HepG2 (cell line): ENCODE results near the gene HS3ST5. TPM values are rescaled to one million over a fixed set of nuclear protein-coding genes. Genes with fewer than 3 reads are reported as not detected.

Experiments
- ATAC-seq: fragments of 200-7000 bp; cut with Tn5 transposase; 3 replicates; pipeline ENCODE4 v1.9.1; 2020; ENCODE audit warnings: mild to moderate bottlenecking, moderate library complexity
- BruUV-seq: library from RNA; stranded (reverse); fragments of 400-500 nt; replicated peaks from 2 replicates; lab custom pipeline; 2021; lab: Mats Ljungman, UMichigan
- CTCF ChIA-PET: fragments of 300-600 bp; formaldehyde crosslinking; extraction: SDS; loops from one replicate; lab custom pipeline; 2021; ENCODE audit warnings: low total read pairs, inconsistent platforms, low intra/inter-chr PET ratio; lab: Yijun Ruan, JAX
- POLR2A ChIA-PET: fragments of 350-600 bp; sonication (Branson Sonifier 250); formaldehyde crosslinking; loops from one replicate; lab custom pipeline; 2020; ENCODE audit warnings: antibody characterized with exemption, inconsistent platforms; lab: Yijun Ruan, JAX
- DNase-seq: peaks from one replicate; pipeline ENCODE4 v3.0.0-alpha.2; 2015; ENCODE audit warnings: low spot score
- FAIRE-seq: peaks from 3 replicates; lab custom pipeline; 2011; peaks lifted over from hg19 to GRCh38; lab: Jason Lieb, UNC
- H2AFZ ChIP-seq: one replicate; pipeline ENCODE4 v1.6.1; 2011; ENCODE audit warnings: low read length, inconsistent platforms
- H3K27ac ChIP-seq: fragments of 300-600 bp; 3 replicates; pipeline ENCODE4 v1.8.0; 2011; ENCODE audit warnings: mixed run types, mild to moderate bottlenecking, mixed read lengths, low read length, inconsistent platforms; ENCODE audit not compliant: insufficient read depth; ENCODE audit errors: extremely low read length
- H3K27me3 ChIP-seq, 2 experiments: fragments of 200-600 bp in 1 of 2; 2 replicates in 1 of 2; 3 replicates in 1 of 2; pipeline versions ENCODE4 v1.6.0 to v1.8.0; 2011; ENCODE audit warnings: low read length in 2 of 2, mild to moderate bottlenecking in 2 of 2, moderate library complexity in 2 of 2, inconsistent platforms in 1 of 2; ENCODE audit not compliant: insufficient read depth in 2 of 2, control insufficient read depth in 1 of 2
- H3K36me3 ChIP-seq, 2 experiments: fragments of 200-600 bp in 1 of 2; replicated peaks in 1 of 2; 2 replicates in 1 of 2; 3 replicates in 1 of 2; pipeline versions ENCODE4 v1.5.1 to v1.8.0; 2011; ENCODE audit warnings: low read length in 2 of 2, inconsistent platforms in 1 of 2; ENCODE audit not compliant: insufficient read depth in 2 of 2, control insufficient read depth in 1 of 2
- H3K4me1 ChIP-seq: 2 replicates; pipeline ENCODE4 v1.5.1; 2012; ENCODE audit warnings: low read length, inconsistent platforms; ENCODE audit not compliant: insufficient read depth
- H3K4me2 ChIP-seq: 2 replicates; pipeline ENCODE4 v1.6.0; 2011; ENCODE audit warnings: low read depth, low read length, inconsistent platforms
- H3K4me3 ChIP-seq, 3 experiments: fragments of 200-600 bp in 1 of 3; sonication (generic), shearing (Covaris generic) in 1 of 3; replicated peaks in 1 of 3; 2 replicates each; pipeline ENCODE4 v1.5.1; 2011 to 2016; ENCODE audit warnings: low read length in 3 of 3, inconsistent platforms in 2 of 3, low read depth in 2 of 3, mild to moderate bottlenecking in 2 of 3, control low read depth in 1 of 3, mixed read lengths in 1 of 3; ENCODE audit not compliant: insufficient read depth in 1 of 3
- H3K79me2 ChIP-seq: one replicate; pipeline ENCODE4 v1.6.1; 2011; ENCODE audit warnings: low read length, inconsistent platforms; ENCODE audit not compliant: insufficient read depth
- H3K9ac ChIP-seq: 2 replicates; pipeline ENCODE4 v1.6.0; 2011; ENCODE audit warnings: mild to moderate bottlenecking, low read depth, low read length, inconsistent platforms; ENCODE audit not compliant: insufficient read depth
- H3K9me3 ChIP-seq: 2 replicates; pipeline ENCODE4 v1.5.1; 2012; ENCODE audit warnings: mild to moderate bottlenecking, low read length
- H4K20me1 ChIP-seq: 2 replicates; pipeline ENCODE4 v1.6.0; 2011; ENCODE audit warnings: inconsistent platforms, mild to moderate bottlenecking, low read length, moderate library complexity; ENCODE audit not compliant: insufficient read depth
- FOXJ3 ChIP-seq: sonication (generic); formaldehyde crosslinking; IDR thresholded peaks from 2 replicates; pipeline ENCODE4 v1.4.0; 2020; ENCODE audit warnings: missing genetic modification reagents, mild to moderate bottlenecking, borderline replicate concordance
- MAFK ChIP-seq, 2 experiments: IDR thresholded peaks in 1 of 2; conservative IDR thresholded peaks in 1 of 2; 2 replicates each; pipeline ENCODE4 v1.6.1; 2011; ENCODE audit warnings: improper control_type of control experiment in 2 of 2, low read length in 2 of 2
- NR0B2 ChIP-seq: sonication (generic); formaldehyde crosslinking; IDR thresholded peaks from 2 replicates; pipeline ENCODE4 v1.4.0; 2020; ENCODE audit warnings: mild to moderate bottlenecking, missing genetic modification reagents
- PCBP2 ChIP-seq: fragments of 200-400 bp; formaldehyde crosslinking; optimal IDR thresholded peaks from 2 replicates; pipeline ENCODE3; 2018; ENCODE audit warnings: low read length, low read depth; ENCODE audit not compliant: poor library complexity, severe bottlenecking
- PHF21A ChIP-seq: sonication (generic); formaldehyde crosslinking; IDR thresholded peaks from 2 replicates; pipeline ENCODE4 v1.5.0; 2020; ENCODE audit warnings: mild to moderate bottlenecking, missing genetic modification reagents
- PHF5A ChIP-seq: IDR thresholded peaks from one replicate; pipeline ENCODE4 v1.6.1; 2018; ENCODE audit warnings: low read depth, missing genetic modification reagents; ENCODE audit not compliant: unreplicated experiment
- SAFB2 ChIP-seq: sonication (generic); formaldehyde crosslinking; IDR thresholded peaks from 2 replicates; pipeline ENCODE4 v1.5.1; 2020; ENCODE audit warnings: missing genetic modification reagents, low read depth, mild to moderate bottlenecking, borderline replicate concordance
- SKI ChIP-seq: fragments of 450-650 bp; IDR thresholded peaks from one replicate; pipeline ENCODE4 v1.6.1; 2018; ENCODE audit warnings: mild to moderate bottlenecking; ENCODE audit not compliant: partially characterized antibody
- SRY ChIP-seq: sonication (generic); formaldehyde crosslinking; IDR thresholded peaks from 2 replicates; pipeline ENCODE4 v1.8.0; 2022; ENCODE audit warnings: mild to moderate bottlenecking, missing genetic modification reagents
- ZNF839 ChIP-seq: sonication (generic); formaldehyde crosslinking; IDR thresholded peaks from 2 replicates; pipeline ENCODE4 v1.4.0; 2020; ENCODE audit warnings: missing genetic modification reagents, mild to moderate bottlenecking, borderline replicate concordance
- WGBS: methylation state at CpG from one replicate; pipeline ENCODE4 v1.1.6; 2017; ENCODE audit warnings: low lambda C conversion rate; 5-methylcytosine and 5-hydroxymethylcytosine counted together
- in situ Hi-C: cut with HindIII; loops from 2 replicates; pipeline ENCODE4 v1.10.0; 2017; ENCODE audit warnings: low pct_unique_long_range_greater_than_20kb; ENCODE audit not compliant: extremely low pct_ligation_motif_present
- intact Hi-C: fragments of 100-400 bp; cut with micrococcal nuclease; formaldehyde crosslinking; loops from one replicate; pipeline ENCODE4 v1.10.0; 2022; ENCODE audit not compliant: unreplicated experiment
- polyA plus RNA-seq, 8 experiments: library from polyadenylated mRNA; depleted of rRNA in 3 of 8; stranded (reverse) in 7 of 8; unstranded in 1 of 8; fragments of >200 nt; fragmentation: Illumina TruSeq in 4 of 8; extraction: Trizol in 4 of 8; gene quantifications; 2 replicates each; pipeline versions ENCODE4 v1.2.1 to v1.2.3, GENCODE V29; 2011 to 2016; ENCODE audit warnings: low read depth in 4 of 8, missing spikeins in 1 of 8, mixed read lengths in 1 of 8; ENCODE audit not compliant: insufficient read depth in 1 of 8
- total RNA-seq, 5 experiments: library from RNA; depleted of rRNA; stranded (reverse); fragments of >200 nt; fragmentation: Illumina TruSeq; extraction: Trizol; gene quantifications; 2 replicates each; pipeline ENCODE4 v1.2.3, GENCODE V29; 2016; ENCODE audit warnings: low read depth in 1 of 5
- TF ChIP-seq, protein P1 (sequence below), 2 experiments: sonication (generic) in 1 of 2; formaldehyde crosslinking in 1 of 2; IDR thresholded peaks; 2 replicates each; pipeline versions ENCODE4 v1.6.1 to v1.9.0; 2014 to 2022; ENCODE audit warnings: antibody characterized with exemption in 1 of 2, borderline replicate concordance in 1 of 2, inconsistent platforms in 1 of 2, low read depth in 1 of 2, missing genetic modification reagents in 1 of 2

Gene HS3ST5
- total and polyA plus RNA-seq, 2 of the 13 experiments (the other 11 are each of a cell fraction or from before 2014, with no cell fraction given): 1.1 to 1.6 TPM

- Histone ChIP-seq H3K4me1 (peaks cover 26% of the 10 kb centered on the region), H2AFZ (no peak overlapping the region), H3K36me3 (no peaks in the 10 kb centered on the region), H4K20me1 (no peaks in the 10 kb centered on the region)
- POLR2A ChIA-PET: no interaction called here
- TF ChIP-seq NR0B2 (CRISPR knock-in tag): no peak
- TF ChIP-seq PHF21A: 0 out of 2 replicates have a peak, but pooled peaks have one; percentile 8
- TF ChIP-seq, all 625 proteins: peak for 1
- in situ Hi-C loops: no loop called here
- H3K4me3 ChIP-seq: no peak overlapping the region
- CTCF ChIA-PET: no interaction called here
- no TSS peak for BruUV-seq
- no peaks in the 10 kb centered on the region for H3K27me3 ChIP-seq
- intact Hi-C loops: no loop called here
- no peak overlapping the region for H3K4me2 ChIP-seq
- H3K79me2 ChIP-seq: no peaks in the 10 kb centered on the region
- H3K9me3 ChIP-seq: no peaks in the 10 kb centered on the region
- DNase-seq (no peak), ATAC-seq (no peak), FAIRE-seq (no peak)
- WGBS: 74% methylated on average over 7 of the region's 7 CpGs
- H3K9ac ChIP-seq: no peak overlapping the region
- no peak overlapping the region for H3K27ac ChIP-seq
These were observed 147.0 kb downstream of the HS3ST5 start for GRCh38 chr6:114195631-114196403.

- POLR2A ChIA-PET: no interaction called here
- intact Hi-C loops (no loop called here), in situ Hi-C loops (no loop called here)
- Histone ChIP-seq H4K20me1 (no peaks in the 10 kb centered on the region), H3K27ac (no peak overlapping the region), H3K9me3 (no peaks in the 10 kb centered on the region), H3K27me3 (no peaks in the 10 kb centered on the region), H3K4me1 (peaks cover 25% of the 10 kb centered on the region), H2AFZ (no peak overlapping the region), H3K9ac (no peak overlapping the region), H3K79me2 (no peaks in the 10 kb centered on the region), H3K4me3 (no peak overlapping the region), H3K36me3 (no peaks in the 10 kb centered on the region), H3K4me2 (no peak overlapping the region)
- WGBS: 78% methylated on average over 1 of the region's 1 CpG
- ATAC-seq (no peak), FAIRE-seq (no peak), DNase-seq (no peak)
- no TSS peak for BruUV-seq
- CTCF ChIA-PET: no interaction called here
- TF ChIP-seq SRY (CRISPR knock-in tag): no peak
- TF ChIP-seq, protein P1, sequence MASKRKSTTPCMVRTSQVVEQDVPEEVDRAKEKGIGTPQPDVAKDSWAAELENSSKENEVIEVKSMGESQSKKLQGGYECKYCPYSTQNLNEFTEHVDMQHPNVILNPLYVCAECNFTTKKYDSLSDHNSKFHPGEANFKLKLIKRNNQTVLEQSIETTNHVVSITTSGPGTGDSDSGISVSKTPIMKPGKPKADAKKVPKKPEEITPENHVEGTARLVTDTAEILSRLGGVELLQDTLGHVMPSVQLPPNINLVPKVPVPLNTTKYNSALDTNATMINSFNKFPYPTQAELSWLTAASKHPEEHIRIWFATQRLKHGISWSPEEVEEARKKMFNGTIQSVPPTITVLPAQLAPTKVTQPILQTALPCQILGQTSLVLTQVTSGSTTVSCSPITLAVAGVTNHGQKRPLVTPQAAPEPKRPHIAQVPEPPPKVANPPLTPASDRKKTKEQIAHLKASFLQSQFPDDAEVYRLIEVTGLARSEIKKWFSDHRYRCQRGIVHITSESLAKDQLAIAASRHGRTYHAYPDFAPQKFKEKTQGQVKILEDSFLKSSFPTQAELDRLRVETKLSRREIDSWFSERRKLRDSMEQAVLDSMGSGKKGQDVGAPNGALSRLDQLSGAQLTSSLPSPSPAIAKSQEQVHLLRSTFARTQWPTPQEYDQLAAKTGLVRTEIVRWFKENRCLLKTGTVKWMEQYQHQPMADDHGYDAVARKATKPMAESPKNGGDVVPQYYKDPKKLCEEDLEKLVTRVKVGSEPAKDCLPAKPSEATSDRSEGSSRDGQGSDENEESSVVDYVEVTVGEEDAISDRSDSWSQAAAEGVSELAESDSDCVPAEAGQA (IDR thresholded peaks at IDR 0.05; ENCODE audit: low read depth): no peak
- TF ChIP-seq, protein P1 (CRISPR knock-in tag; IDR thresholded peaks at IDR 0.05; ENCODE audit: borderline replicate concordance): no peak
- TF ChIP-seq MAFK (conservative IDR thresholded peaks at IDR 0.05 in 1 of 2, IDR thresholded peaks at IDR 0.05 in 1 of 2; ENCODE audit: low read length in 2 of 2): peak; percentile 80 to 86
- no peak for TF ChIP-seq ZNF839
- TF ChIP-seq SKI: no peak
- no peak for TF ChIP-seq PCBP2
- TF ChIP-seq PHF5A (CRISPR knock-in tag): no peak
- no peak for TF ChIP-seq SAFB2 (CRISPR knock-in tag)
- no peak for TF ChIP-seq FOXJ3 (CRISPR knock-in tag)
These were observed 147.8 kb downstream of the HS3ST5 start for GRCh38 chr6:114195027-114195365.
